Trophoblast cell (in vitro differentiated cells and primary cell): ENCODE measurements around the gene ATG10.
"Not testable (repeated sequence)": the region's sequence is repeated elsewhere in the genome, so short reads cannot be mapped to it uniquely, and the experiment has no call there.

Experiments used
- DNase-seq, 2 donors: peaks; one replicate each; pipeline ENCODE4 v3.0.0-alpha.2; 2016
- H2AFZ ChIP-seq: 2 replicates; pipeline ENCODE4 v1.6.1; 2013; ENCODE audit warnings: low read length, moderate library complexity, mild to moderate bottlenecking; ENCODE audit not compliant: insufficient read depth, poor library complexity
- H2AK5ac ChIP-seq: 2 replicates; pipeline ENCODE4 v1.6.1; 2013; ENCODE audit warnings: mild to moderate bottlenecking, low read length
- H2BK120ac ChIP-seq: 2 replicates; pipeline ENCODE4 v1.6.1; 2013; ENCODE audit warnings: low read length, mild to moderate bottlenecking, moderate library complexity; ENCODE audit not compliant: insufficient read depth, poor library complexity
- H2BK12ac ChIP-seq: 2 replicates; pipeline ENCODE4 v1.6.1; 2013; ENCODE audit warnings: mild to moderate bottlenecking, low read length, moderate library complexity
- H2BK5ac ChIP-seq: 2 replicates; pipeline ENCODE4 v1.6.1; 2013; ENCODE audit warnings: low read length, low read depth, moderate library complexity, mild to moderate bottlenecking; ENCODE audit not compliant: poor library complexity
- H3K14ac ChIP-seq: 2 replicates; pipeline ENCODE4 v1.6.1; 2013; ENCODE audit warnings: mild to moderate bottlenecking, low read length
- H3K18ac ChIP-seq: 2 replicates; pipeline ENCODE4 v1.6.1; 2013; ENCODE audit warnings: mild to moderate bottlenecking, low read length
- H3K23ac ChIP-seq: 2 replicates; pipeline ENCODE4 v1.6.1; 2013; ENCODE audit warnings: low read length
- H3K27ac ChIP-seq: 2 replicates; pipeline ENCODE4 v1.5.1; 2013; ENCODE audit warnings: low read depth, mild to moderate bottlenecking, inconsistent platforms, low read length, moderate library complexity
- H3K27me3 ChIP-seq: 2 replicates; pipeline ENCODE4 v1.6.1; 2013; ENCODE audit warnings: inconsistent platforms, mild to moderate bottlenecking, low read length, moderate library complexity; ENCODE audit not compliant: insufficient read depth
- H3K36me3 ChIP-seq, 2 experiments: 1 replicate in 1 of 2; 2 replicates in 1 of 2; pipeline ENCODE4 v1.6.1; 2013; ENCODE audit warnings: low read length in 2 of 2, mild to moderate bottlenecking in 2 of 2, moderate library complexity in 1 of 2; ENCODE audit not compliant: insufficient read depth in 2 of 2, control insufficient read depth in 1 of 2
- H3K4ac ChIP-seq: 2 replicates; pipeline ENCODE4 v1.6.1; 2013; ENCODE audit warnings: low read depth, mild to moderate bottlenecking, low read length, moderate library complexity
- H3K4me1 ChIP-seq, 2 experiments: 1 replicate in 1 of 2; 2 replicates in 1 of 2; pipeline ENCODE4 v1.6.1; 2013; ENCODE audit warnings: low read length in 2 of 2, mild to moderate bottlenecking in 2 of 2, moderate library complexity in 1 of 2; ENCODE audit not compliant: insufficient read depth in 2 of 2, control insufficient read depth in 1 of 2
- H3K4me2 ChIP-seq: 2 replicates; pipeline ENCODE4 v1.6.1; 2013; ENCODE audit warnings: inconsistent platforms, mild to moderate bottlenecking, low read length, moderate library complexity
- H3K4me3 ChIP-seq: 2 replicates; pipeline ENCODE4 v1.5.1; 2013; ENCODE audit warnings: mild to moderate bottlenecking, low read depth, low read length, inconsistent platforms
- H3K79me1 ChIP-seq: one replicate; pipeline ENCODE4 v1.6.1; 2013; ENCODE audit warnings: low read length
- H3K79me2 ChIP-seq: 2 replicates; pipeline ENCODE4 v1.6.1; 2013; ENCODE audit warnings: low read length, mild to moderate bottlenecking; ENCODE audit not compliant: control insufficient read depth, insufficient read depth, poor library complexity
- H3K9ac ChIP-seq: 2 replicates; pipeline ENCODE4 v1.6.1; 2013; ENCODE audit warnings: mild to moderate bottlenecking, low read length
- H3K9me3 ChIP-seq: 2 replicates; pipeline ENCODE4 v1.6.1; 2013; ENCODE audit warnings: low read depth, mild to moderate bottlenecking, control low read depth, inconsistent platforms, low read length; ENCODE audit not compliant: insufficient read depth
- H4K12ac ChIP-seq: 2 replicates; pipeline ENCODE4 v1.6.1; 2013; ENCODE audit warnings: low read depth, mild to moderate bottlenecking, low read length, moderate library complexity
- H4K8ac ChIP-seq: 2 replicates; pipeline ENCODE4 v1.6.1; 2013; ENCODE audit warnings: low read depth, mild to moderate bottlenecking, low read length, moderate library complexity
- H4K91ac ChIP-seq: one replicate; pipeline ENCODE4 v1.6.1; 2013; ENCODE audit warnings: low read depth, mild to moderate bottlenecking, low read length, moderate library complexity
- WGBS: extraction: QIAGEN DNeasy Blood & Tissue Kit; methylation state at CpG from one replicate; pipeline ENCODE4 v1.1.7; 2013; ENCODE audit warnings: missing lambda C conversion rate; ENCODE audit not compliant: insufficient read length, insufficient coverage; ENCODE audit errors: extremely low coverage; 5-methylcytosine and 5-hydroxymethylcytosine counted together

Gene ATG10

DNA sequence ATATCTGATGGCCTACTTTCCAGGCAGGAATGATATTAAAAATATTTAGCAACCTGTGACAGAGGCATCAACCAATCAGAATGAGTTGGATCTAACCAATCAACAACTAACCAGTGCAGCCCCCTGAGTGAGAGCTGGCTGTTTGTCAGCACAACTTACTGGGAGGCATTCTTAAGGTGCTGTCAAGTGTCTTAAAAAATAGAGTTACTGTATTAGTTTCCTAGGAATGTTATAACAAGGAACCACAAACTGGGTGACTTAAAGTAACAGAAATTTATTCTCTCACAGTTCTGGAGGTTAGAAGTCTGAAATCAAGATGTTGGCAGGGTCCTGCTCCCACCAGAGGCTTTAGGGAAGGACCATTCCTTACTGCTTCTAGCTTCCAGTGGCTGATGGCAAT lies 85.2 kb downstream of the ATG10 start:
- no peak overlapping the region for H4K12ac ChIP-seq
- DNase-seq, result no peak
- no peak overlapping the region for H3K23ac ChIP-seq
- H3K27ac ChIP-seq, result no peak overlapping the region
- H2BK120ac ChIP-seq, result no peak overlapping the region
- H3K36me3 ChIP-seq, result no peaks in the 10 kb centered on the region
- H3K4ac ChIP-seq, result no peak overlapping the region
- no peak overlapping the region for H2BK12ac ChIP-seq
- H3K14ac ChIP-seq, result no peak overlapping the region
- H3K4me1 ChIP-seq, result no peaks in the 10 kb centered on the region
- H3K9ac ChIP-seq, result no peak overlapping the region
- H3K9me3 ChIP-seq, result no peaks in the 10 kb centered on the region
- no peaks in the 10 kb centered on the region for H3K79me2 ChIP-seq
- H3K79me1 ChIP-seq, result no peaks in the 10 kb centered on the region
- no peak overlapping the region for H3K18ac ChIP-seq
- H2AFZ ChIP-seq, result no peak overlapping the region
- H3K4me3 ChIP-seq, result no peak overlapping the region
- no peak overlapping the region for H4K91ac ChIP-seq
- no peak overlapping the region for H3K4me2 ChIP-seq
- no peak overlapping the region for H2AK5ac ChIP-seq
- H2BK5ac ChIP-seq, result no peak overlapping the region
- H4K8ac ChIP-seq, result no peak overlapping the region
- H3K27me3 ChIP-seq, result no peaks in the 10 kb centered on the region

GRCh38 chr5:82058710-82059109 lies 86.9 kb downstream of the ATG10 start:
- WGBS, result no CpG with 5 or more reads among the region's 1 CpG
- no peak overlapping the region for H2AFZ ChIP-seq

DNA sequence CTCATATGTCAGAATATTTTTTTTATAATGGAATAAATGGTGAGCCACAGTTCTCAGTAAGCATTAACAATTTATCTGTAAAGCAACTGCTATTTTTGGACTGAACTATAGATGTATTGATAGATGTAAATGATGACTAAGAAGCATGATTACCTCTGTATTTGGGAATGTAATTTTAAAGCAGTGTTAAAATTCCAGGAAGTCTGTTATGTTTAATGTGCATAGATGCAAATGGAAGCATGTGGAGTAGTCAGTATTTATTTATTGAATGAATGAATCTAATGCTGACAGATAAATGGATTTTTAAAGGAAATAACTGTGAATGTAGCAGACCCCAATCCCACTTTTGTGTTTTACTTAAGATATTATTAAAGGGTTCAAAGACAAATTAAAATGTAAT lies 95.0 kb downstream of the ATG10 start:
- Histone ChIP-seq H3K4ac (no peak overlapping the region), H3K14ac (no peak overlapping the region), H3K4me2 (no peak overlapping the region), H2AK5ac (no peak overlapping the region), H2BK12ac (no peak overlapping the region), H2BK5ac (no peak overlapping the region), H4K91ac (no peak overlapping the region), H3K79me1 (no peaks in the 10 kb centered on the region), H3K36me3 (no peaks in the 10 kb centered on the region), H2BK120ac (no peak overlapping the region), H3K9me3 (no peaks in the 10 kb centered on the region), H3K18ac (no peak overlapping the region), H3K27ac (no peak overlapping the region), H3K9ac (no peak overlapping the region), H4K12ac (no peak overlapping the region), H4K8ac (no peak overlapping the region), H3K4me1 (no peaks in the 10 kb centered on the region), H3K27me3 (no peaks in the 10 kb centered on the region), H2AFZ (no peak overlapping the region), H3K79me2 (no peaks in the 10 kb centered on the region), H3K4me3 (no peak overlapping the region), H3K23ac (no peak overlapping the region)
- DNase-seq, result no peak

More at GRCh38 chr5:82058710-82059109, 86.9 kb downstream of the ATG10 start:
- Histone ChIP-seq H4K8ac (no peak overlapping the region), H3K14ac (no peak overlapping the region), H3K9ac (no peak overlapping the region), H3K36me3 (no peaks in the 10 kb centered on the region), H3K4ac (no peak overlapping the region), H3K27me3 (no peaks in the 10 kb centered on the region), H4K91ac (no peak overlapping the region), H3K79me2 (no peaks in the 10 kb centered on the region), H3K18ac (no peak overlapping the region), H3K4me3 (no peak overlapping the region), H3K23ac (no peak overlapping the region), H4K12ac (no peak overlapping the region), H3K9me3 (no peaks in the 10 kb centered on the region), H3K79me1 (no peaks in the 10 kb centered on the region), H3K4me1 (no peaks in the 10 kb centered on the region), H3K4me2 (no peak overlapping the region), H2BK120ac (no peak overlapping the region), H2AK5ac (no peak overlapping the region), H2BK12ac (no peak overlapping the region), H3K27ac (no peak overlapping the region), H2BK5ac (no peak overlapping the region)
- DNase-seq, result no peak

DNA sequence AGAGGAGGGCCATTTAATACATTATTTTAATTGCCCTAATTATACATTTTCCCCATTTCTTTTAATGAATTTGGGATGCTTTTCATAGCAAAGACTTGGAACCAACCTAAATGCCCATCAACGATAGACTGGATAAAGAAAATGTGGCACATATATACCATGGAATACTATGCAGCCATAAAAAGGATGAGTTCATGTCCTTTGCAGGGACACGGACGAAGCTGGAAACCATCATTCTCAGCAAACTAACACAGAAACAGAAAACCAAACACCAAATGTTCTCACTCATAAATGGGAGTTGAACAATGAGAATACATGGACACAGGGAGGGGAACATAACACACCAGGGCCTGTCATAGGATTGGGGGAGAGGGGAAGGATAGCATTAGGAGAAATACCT lies 96.2 kb downstream of the ATG10 start:
- not testable (repeated sequence) for H3K27ac ChIP-seq, H3K18ac ChIP-seq, H3K14ac ChIP-seq, H2AFZ ChIP-seq, H2BK12ac ChIP-seq, H3K9ac ChIP-seq, H3K79me1 ChIP-seq, H4K91ac ChIP-seq, H3K4me2 ChIP-seq, H3K79me2 ChIP-seq, H3K9me3 ChIP-seq, H2BK5ac ChIP-seq, H3K36me3 ChIP-seq, H2BK120ac ChIP-seq, DNase-seq, H2AK5ac ChIP-seq, H3K27me3 ChIP-seq, H4K8ac ChIP-seq, H3K4ac ChIP-seq, H3K23ac ChIP-seq, H3K4me1 ChIP-seq, H3K4me3 ChIP-seq, H4K12ac ChIP-seq
- no CpG with 5 or more reads among the region's 3 CpGs for WGBS

DNA sequence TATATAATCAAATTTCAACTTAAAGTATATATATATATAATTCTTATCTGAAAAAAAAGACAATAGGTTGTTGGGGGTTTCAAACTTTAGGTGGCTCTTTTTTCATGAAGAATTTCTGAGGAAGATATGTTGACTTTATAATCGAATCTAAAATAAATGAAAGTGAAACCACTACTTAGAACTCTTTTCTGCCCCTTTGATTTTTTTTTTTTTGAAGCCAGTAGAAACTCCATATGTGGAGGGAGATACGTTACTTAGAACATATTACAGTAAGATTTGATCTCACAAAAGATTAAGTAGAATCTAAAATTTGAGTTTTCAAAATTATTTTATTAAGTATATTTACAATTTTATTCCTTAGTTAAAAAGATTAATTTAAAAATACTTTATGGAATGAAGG lies 96.9 kb downstream of the ATG10 start:
- Histone ChIP-seq H3K4me2 (no peak overlapping the region), H3K27me3 (no peaks in the 10 kb centered on the region), H3K36me3 (no peaks in the 10 kb centered on the region), H3K27ac (no peak overlapping the region), H3K9ac (no peak overlapping the region), H3K18ac (no peak overlapping the region), H3K9me3 (no peaks in the 10 kb centered on the region), H3K14ac (no peak overlapping the region), H4K8ac (no peak overlapping the region), H4K91ac (no peak overlapping the region), H3K4me1 (no peaks in the 10 kb centered on the region), H2BK5ac (no peak overlapping the region), H3K79me1 (no peaks in the 10 kb centered on the region), H2AK5ac (no peak overlapping the region), H2BK12ac (no peak overlapping the region), H2AFZ (no peak overlapping the region), H4K12ac (no peak overlapping the region), H3K23ac (no peak overlapping the region), H3K79me2 (no peaks in the 10 kb centered on the region), H3K4ac (no peak overlapping the region), H2BK120ac (no peak overlapping the region), H3K4me3 (no peak overlapping the region)
- DNase-seq, result no peak
- no CpG with 5 or more reads among the region's 2 CpGs for WGBS
